ENCODE results near the gene ZXDC. TPM values are rescaled to one million over a fixed set of nuclear protein-coding genes. Genes with fewer than 3 reads are reported as not detected.

Gene ZXDC
- polyA plus RNA-seq, 1 donor (not counting 4 experiments of a cell fraction or from before 2014, with no cell fraction given), result 10.7 TPM

- Histone ChIP-seq H3K9me1 (ENCODE audit: control insufficient read depth, extremely low read depth, insufficient read depth, low read length) (no peaks in the 10 kb centered on the region), H3K9me3 (ENCODE audit: control insufficient read depth, low read depth, low read length) (no peaks in the 10 kb centered on the region), H2AFZ (ENCODE audit: control insufficient read depth, low read length) (peak overlapping the region; percentile 75), H3K4me1 (ENCODE audit: control insufficient read depth, extremely low read depth, insufficient read depth, low read length) (peaks cover 2% of the 10 kb centered on the region), H3K36me3 (ENCODE audit: control insufficient read depth in 2 of 2, extremely low read depth in 1 of 2, insufficient read depth in 2 of 2, low read length in 2 of 2) (no peaks in the 10 kb centered on the region), H3K9ac (ENCODE audit: control insufficient read depth, extremely low read depth, insufficient read depth, low read length) (peak overlapping the region; percentile 65), H3K27me3 (ENCODE audit: control insufficient read depth, extremely low read depth, insufficient read depth, low read length) (peaks cover 41% of the 10 kb centered on the region), H3K4me3 (ENCODE audit: control insufficient read depth in 2 of 3, extremely low read depth in 1 of 3, insufficient read depth in 2 of 3, low read depth in 1 of 3, low read length in 3 of 3) (peak overlapping the region; percentile 29 to 68 (median 63)), H3K27ac (ENCODE audit: control insufficient read depth, insufficient read depth, low read length) (no peak overlapping the region), H3K79me2 (ENCODE audit: control insufficient read depth, insufficient read depth, low read length) (no peaks in the 10 kb centered on the region), H3K4me2 (ENCODE audit: control insufficient read depth, extremely low read depth, insufficient read depth, low read depth, low read length) (peak overlapping the region; percentile 85), H4K20me1 (ENCODE audit: control insufficient read depth, extremely low read depth, insufficient read depth, low read length) (no peaks in the 10 kb centered on the region)
- peak; percentile 48 for DNase-seq (ENCODE audit: low read depth, low spot score)
- FAIRE-seq, result no peak
- TF ChIP-seq EZH2 (IDR thresholded peaks at IDR 0.05; ENCODE audit: low read length) (no peak), CTCF (optimal IDR thresholded peaks at IDR 0.05 in 1 of 3, IDR thresholded peaks at IDR 0.05 in 1 of 3, conservative IDR thresholded peaks at IDR 0.05 in 1 of 3; ENCODE audit: extremely low read depth in 1 of 3, insufficient read depth in 2 of 3, low read length in 3 of 3) (peak; percentile 76 to 100 (median 94))
- dilution Hi-C loops (cut with MboI; ENCODE audit: extremely low pct_ligation_motif_present, low sequenced_read_pairs), result no loop called here
These were observed 86.4 kb downstream of the ZXDC start for GRCh38 chr3:126389112-126389793.

Other genes starting within 250 kb of the ZXDC start
- 0.03 to 0.04 TPM in 2 of 3 replicates, not detected in the other for gene KLF15, start 118.5 kb downstream of the ZXDC start, polyA plus RNA-seq
- gene CFAP100, start 81.0 kb downstream of the ZXDC start, polyA plus RNA-seq, result not detected in 3 replicates
- not detected in 3 replicates for gene UROC1, start 41.9 kb upstream of the ZXDC start, polyA plus RNA-seq
- not detected in 3 replicates for gene CHST13, start 48.3 kb upstream of the ZXDC start, polyA plus RNA-seq
- gene C3orf22, start 83.0 kb upstream of the ZXDC start, polyA plus RNA-seq, result not detected in 3 replicates
- gene TXNRD3, start 179.2 kb upstream of the ZXDC start, polyA plus RNA-seq, result 6.3 to 11.0 TPM (median 9.7 TPM) in 3 replicates
- gene CHCHD6, start 228.3 kb upstream of the ZXDC start, polyA plus RNA-seq, result 20.6 to 23.7 TPM (median 21.7 TPM) in 3 replicates

Measured in keratinocyte (primary cell).